HEK293 (cell line): ENCODE measurements around the gene ARHGAP6.

Source experiments
- CTCF ChIA-PET: fragments of 350-600 bp; formaldehyde crosslinking; extraction: SDS; loops from one replicate; lab custom pipeline; 2021; ENCODE audit warnings: antibody characterized with exemption; lab: Yijun Ruan, JAX
- POLR2A ChIA-PET: fragments of 300-600 bp; formaldehyde crosslinking; extraction: SDS; loops from one replicate; lab custom pipeline; 2020; ENCODE audit warnings: antibody characterized with exemption, inconsistent platforms; lab: Yijun Ruan, JAX
- H3K27ac ChIP-seq: fragments of 200-500 bp; sonication (Bioruptor generic); 2 replicates; pipeline ENCODE4 v1.5.1; 2014; ENCODE audit warnings: low read depth, low read length, control low read depth, inconsistent platforms; ENCODE audit errors: extremely low read depth
- H3K36me3 ChIP-seq, 2 experiments: fragments of 200-500 bp in 1 of 2; sonication (Bioruptor generic) in 1 of 2; 1 replicate in 1 of 2; 2 replicates in 1 of 2; pipeline ENCODE4 v1.5.1; 2014 to 2017; ENCODE audit warnings: inconsistent platforms in 2 of 2, low read length in 2 of 2; ENCODE audit not compliant: control insufficient read depth in 2 of 2, insufficient read depth in 1 of 2
- H3K4me1 ChIP-seq: fragments of 200-500 bp; sonication (Bioruptor generic); 2 replicates; pipeline ENCODE4 v1.5.1; 2014; ENCODE audit warnings: mild to moderate bottlenecking, low read length, inconsistent platforms; ENCODE audit not compliant: control insufficient read depth, insufficient read depth
- H3K4me3 ChIP-seq: 2 replicates; pipeline ENCODE4 v1.5.1; 2011; ENCODE audit warnings: low read depth, mild to moderate bottlenecking, control low read depth, low read length, moderate library complexity
- H3K9me3 ChIP-seq: fragments of 200-500 bp; sonication (Bioruptor generic); 2 replicates; pipeline ENCODE4 v1.5.1; 2014; ENCODE audit warnings: low read depth, low read length, inconsistent platforms; ENCODE audit not compliant: control insufficient read depth, insufficient read depth
- BCL11B ChIP-seq: fragments of 450-650 bp; formaldehyde crosslinking; IDR thresholded peaks from 2 replicates; pipeline ENCODE4 v1.5.1; 2016; ENCODE audit warnings: low read depth, missing biosample characterization, missing genetic modification characterization
- GFI1B ChIP-seq: fragments of 450-650 bp; formaldehyde crosslinking; IDR thresholded peaks from 2 replicates; pipeline ENCODE4 v1.5.1; 2016; ENCODE audit warnings: missing biosample characterization, missing genetic modification characterization
- HOXC10 ChIP-seq: sonication (generic); formaldehyde crosslinking; IDR thresholded peaks from 2 replicates; pipeline ENCODE4 v1.8.1; 2023; ENCODE audit warnings: mild to moderate bottlenecking, missing genetic modification reagents
- YY2 ChIP-seq: fragments of 450-650 bp; formaldehyde crosslinking; IDR thresholded peaks from 2 replicates; pipeline ENCODE4 v1.5.1; 2016; ENCODE audit warnings: missing biosample characterization, missing genetic modification characterization
- ZBTB17 ChIP-seq: fragments of 450-650 bp; formaldehyde crosslinking; IDR thresholded peaks from 2 replicates; pipeline ENCODE4 v1.5.1; 2016; ENCODE audit warnings: missing biosample characterization, missing genetic modification characterization
- ZNF112 ChIP-seq: fragments of 450-650 bp; formaldehyde crosslinking; IDR thresholded peaks from 2 replicates; pipeline ENCODE4 v1.5.0; 2017; ENCODE audit warnings: missing biosample characterization, missing genetic modification characterization
- ZNF114 ChIP-seq: fragments of 450-650 bp; formaldehyde crosslinking; IDR thresholded peaks from 2 replicates; pipeline ENCODE4 v1.5.0; 2017; ENCODE audit warnings: missing biosample characterization, missing genetic modification characterization
- ZNF302 ChIP-seq: fragments of 450-650 bp; formaldehyde crosslinking; IDR thresholded peaks from 2 replicates; pipeline ENCODE4 v1.5.1; 2016; ENCODE audit warnings: missing biosample characterization, missing genetic modification characterization, low read depth
- ZNF354C ChIP-seq: fragments of 450-650 bp; formaldehyde crosslinking; IDR thresholded peaks from 2 replicates; pipeline ENCODE4 v1.5.1; 2016; ENCODE audit warnings: missing biosample characterization, missing genetic modification characterization, low read depth, borderline replicate concordance
- ZNF416 ChIP-seq: fragments of 450-650 bp; formaldehyde crosslinking; IDR thresholded peaks from 2 replicates; pipeline ENCODE4 v1.5.1; 2016; ENCODE audit warnings: missing biosample characterization, missing genetic modification characterization
- ZNF473 ChIP-seq: fragments of 450-650 bp; formaldehyde crosslinking; IDR thresholded peaks from 2 replicates; pipeline ENCODE4 v1.5.1; 2017; ENCODE audit warnings: missing biosample characterization, missing genetic modification characterization
- ZNF544 ChIP-seq: fragments of 450-650 bp; formaldehyde crosslinking; IDR thresholded peaks from 2 replicates; pipeline ENCODE4 v1.5.0; 2017; ENCODE audit warnings: missing biosample characterization, missing genetic modification characterization
- ZNF623 ChIP-seq: fragments of 450-650 bp; formaldehyde crosslinking; IDR thresholded peaks from 2 replicates; pipeline ENCODE4 v1.5.1; 2016; ENCODE audit warnings: missing biosample characterization, missing genetic modification characterization
- ZNF658 ChIP-seq: fragments of 450-650 bp; formaldehyde crosslinking; IDR thresholded peaks from 2 replicates; pipeline ENCODE4; 2016; ENCODE audit warnings: missing biosample characterization, missing genetic modification characterization
- ZNF677 ChIP-seq: fragments of 450-650 bp; IDR thresholded peaks from 2 replicates; pipeline ENCODE4 v1.5.0; 2018; ENCODE audit warnings: missing biosample characterization, mild to moderate bottlenecking, missing genetic modification characterization, moderate library complexity
- TF ChIP-seq, protein P1 (sequence below): sonication (generic); formaldehyde crosslinking; IDR thresholded peaks from 2 replicates; pipeline ENCODE4 v1.8.1; 2022; ENCODE audit warnings: mild to moderate bottlenecking, moderate library complexity, missing genetic modification reagents
- TF ChIP-seq, protein P2 (sequence below): fragments of 450-650 bp; formaldehyde crosslinking; IDR thresholded peaks from 2 replicates; pipeline ENCODE4 v1.5.1; 2016; ENCODE audit warnings: missing biosample characterization, missing genetic modification characterization

The ARHGAP6 gene

DNA sequence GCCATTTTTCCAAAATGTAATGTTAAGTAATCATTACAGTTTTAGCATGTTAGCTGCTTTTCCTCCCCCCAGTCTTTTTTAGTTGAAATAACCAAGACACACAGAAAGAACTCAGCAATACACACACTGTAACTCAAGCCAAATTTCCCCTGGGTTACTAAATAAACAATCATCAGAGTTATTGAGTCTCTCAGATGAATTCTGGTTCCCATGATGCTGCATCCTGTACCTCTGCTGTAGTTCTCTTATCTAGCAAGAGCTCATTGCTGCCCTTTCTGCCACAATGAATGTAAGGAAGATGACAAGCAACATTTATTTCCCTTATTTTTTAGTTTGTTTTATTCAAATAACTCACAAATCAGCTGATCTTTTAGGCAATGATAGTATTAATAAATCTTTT, 185.1 kb downstream of the ARHGAP6 start:
- CTCF ChIA-PET: no interaction called here
- no peaks in the 10 kb centered on the region for H3K36me3 ChIP-seq
- no peak overlapping the region for H3K4me3 ChIP-seq
- no peaks in the 10 kb centered on the region for H3K9me3 ChIP-seq
- POLR2A ChIA-PET: no interaction called here
- H3K27ac ChIP-seq: no peak overlapping the region
- no peaks in the 10 kb centered on the region for H3K4me1 ChIP-seq
- TF ChIP-seq, protein P1, sequence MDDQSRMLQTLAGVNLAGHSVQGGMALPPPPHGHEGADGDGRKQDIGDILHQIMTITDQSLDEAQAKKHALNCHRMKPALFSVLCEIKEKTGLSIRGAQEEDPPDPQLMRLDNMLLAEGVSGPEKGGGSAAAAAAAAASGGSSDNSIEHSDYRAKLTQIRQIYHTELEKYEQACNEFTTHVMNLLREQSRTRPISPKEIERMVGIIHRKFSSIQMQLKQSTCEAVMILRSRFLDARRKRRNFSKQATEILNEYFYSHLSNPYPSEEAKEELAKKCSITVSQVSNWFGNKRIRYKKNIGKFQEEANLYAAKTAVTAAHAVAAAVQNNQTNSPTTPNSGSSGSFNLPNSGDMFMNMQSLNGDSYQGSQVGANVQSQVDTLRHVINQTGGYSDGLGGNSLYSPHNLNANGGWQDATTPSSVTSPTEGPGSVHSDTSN (CRISPR knock-in tag): no peak
- no peak for TF ChIP-seq ZNF623
- TF ChIP-seq ZNF473: no peak
- TF ChIP-seq, protein P2, sequence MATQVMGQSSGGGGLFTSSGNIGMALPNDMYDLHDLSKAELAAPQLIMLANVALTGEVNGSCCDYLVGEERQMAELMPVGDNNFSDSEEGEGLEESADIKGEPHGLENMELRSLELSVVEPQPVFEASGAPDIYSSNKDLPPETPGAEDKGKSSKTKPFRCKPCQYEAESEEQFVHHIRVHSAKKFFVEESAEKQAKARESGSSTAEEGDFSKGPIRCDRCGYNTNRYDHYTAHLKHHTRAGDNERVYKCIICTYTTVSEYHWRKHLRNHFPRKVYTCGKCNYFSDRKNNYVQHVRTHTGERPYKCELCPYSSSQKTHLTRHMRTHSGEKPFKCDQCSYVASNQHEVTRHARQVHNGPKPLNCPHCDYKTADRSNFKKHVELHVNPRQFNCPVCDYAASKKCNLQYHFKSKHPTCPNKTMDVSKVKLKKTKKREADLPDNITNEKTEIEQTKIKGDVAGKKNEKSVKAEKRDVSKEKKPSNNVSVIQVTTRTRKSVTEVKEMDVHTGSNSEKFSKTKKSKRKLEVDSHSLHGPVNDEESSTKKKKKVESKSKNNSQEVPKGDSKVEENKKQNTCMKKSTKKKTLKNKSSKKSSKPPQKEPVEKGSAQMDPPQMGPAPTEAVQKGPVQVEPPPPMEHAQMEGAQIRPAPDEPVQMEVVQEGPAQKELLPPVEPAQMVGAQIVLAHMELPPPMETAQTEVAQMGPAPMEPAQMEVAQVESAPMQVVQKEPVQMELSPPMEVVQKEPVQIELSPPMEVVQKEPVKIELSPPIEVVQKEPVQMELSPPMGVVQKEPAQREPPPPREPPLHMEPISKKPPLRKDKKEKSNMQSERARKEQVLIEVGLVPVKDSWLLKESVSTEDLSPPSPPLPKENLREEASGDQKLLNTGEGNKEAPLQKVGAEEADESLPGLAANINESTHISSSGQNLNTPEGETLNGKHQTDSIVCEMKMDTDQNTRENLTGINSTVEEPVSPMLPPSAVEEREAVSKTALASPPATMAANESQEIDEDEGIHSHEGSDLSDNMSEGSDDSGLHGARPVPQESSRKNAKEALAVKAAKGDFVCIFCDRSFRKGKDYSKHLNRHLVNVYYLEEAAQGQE (tag by site-specific recombination): no peak
- no peak for TF ChIP-seq HOXC10 (CRISPR knock-in tag)
- no peak for TF ChIP-seq ZNF354C (tag by site-specific recombination)
- no peak for TF ChIP-seq ZNF416 (tag by site-specific recombination)
- no peak for TF ChIP-seq BCL11B (tag by site-specific recombination)
- TF ChIP-seq ZNF302 (tag by site-specific recombination): no peak
- TF ChIP-seq, all 188 proteins: peak for 0

DNA sequence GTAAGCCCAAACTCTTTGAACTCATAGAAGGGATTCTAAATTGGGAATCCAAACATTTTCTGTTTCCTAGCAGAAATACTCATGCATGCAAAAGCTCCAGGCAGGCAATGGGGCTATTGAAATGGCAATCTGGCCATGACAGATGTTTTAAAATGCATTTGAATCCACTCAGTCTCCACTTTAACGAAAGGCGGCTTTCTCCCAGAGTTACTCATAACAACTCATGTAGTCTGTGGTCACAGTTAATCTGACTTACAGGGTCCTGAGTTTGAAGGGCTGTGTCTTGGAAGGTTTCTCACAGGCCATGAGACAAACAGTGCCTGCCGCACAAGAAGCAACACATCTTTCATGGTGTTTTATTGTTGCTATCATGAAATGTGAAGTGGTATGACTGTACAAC, 186.8 kb downstream of the ARHGAP6 start:
- TF ChIP-seq ZNF677 (tag by site-specific recombination): no peak
- TF ChIP-seq ZNF544 (tag by site-specific recombination): no peak
- ChIA-PET POLR2A (no interaction called here), CTCF (no interaction called here)
- no peak overlapping the region for H3K4me3 ChIP-seq
- H3K9me3 ChIP-seq: no peaks in the 10 kb centered on the region
- no peak overlapping the region for H3K27ac ChIP-seq
- no peaks in the 10 kb centered on the region for H3K36me3 ChIP-seq
- no peaks in the 10 kb centered on the region for H3K4me1 ChIP-seq

DNA sequence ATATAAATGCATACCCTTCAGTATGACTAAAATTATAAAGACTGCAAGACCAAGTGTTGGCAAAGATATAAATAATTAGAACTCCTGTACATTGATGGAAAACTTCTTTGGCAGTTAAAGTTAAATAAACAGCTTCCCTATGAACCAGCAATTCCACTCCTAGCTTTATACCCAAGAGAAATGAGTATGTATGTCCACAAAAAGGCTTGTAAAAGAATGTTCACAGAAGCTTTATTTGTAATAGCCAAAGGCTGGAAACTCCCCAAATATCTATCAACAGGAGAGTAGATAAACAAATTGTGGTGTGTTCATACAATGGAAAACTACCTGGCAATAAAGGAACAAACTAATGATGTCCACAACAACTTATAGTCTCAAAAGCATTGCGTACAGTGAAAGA, 187.7 kb downstream of the ARHGAP6 start:
- H3K27ac ChIP-seq: no peak overlapping the region
- POLR2A ChIA-PET: no interaction called here
- no peaks in the 10 kb centered on the region for H3K9me3 ChIP-seq
- no peaks in the 10 kb centered on the region for H3K36me3 ChIP-seq
- no peaks in the 10 kb centered on the region for H3K4me1 ChIP-seq
- CTCF ChIA-PET: no interaction called here
- TF ChIP-seq GFI1B (no peak), ZBTB17 (tag by site-specific recombination) (no peak), ZNF114 (tag by site-specific recombination) (no peak), ZNF658 (tag by site-specific recombination) (no peak), ZNF112 (tag by site-specific recombination) (no peak), YY2 (tag by site-specific recombination) (no peak)
- TF ChIP-seq, all 188 proteins: peak for 0
- no peak overlapping the region for H3K4me3 ChIP-seq
